ENCODE measurements around the gene ERN1.
A peak's percentile ranks its signal among the peaks of the same experiment; 100 is the strongest.

The ERN1 gene

DNA sequence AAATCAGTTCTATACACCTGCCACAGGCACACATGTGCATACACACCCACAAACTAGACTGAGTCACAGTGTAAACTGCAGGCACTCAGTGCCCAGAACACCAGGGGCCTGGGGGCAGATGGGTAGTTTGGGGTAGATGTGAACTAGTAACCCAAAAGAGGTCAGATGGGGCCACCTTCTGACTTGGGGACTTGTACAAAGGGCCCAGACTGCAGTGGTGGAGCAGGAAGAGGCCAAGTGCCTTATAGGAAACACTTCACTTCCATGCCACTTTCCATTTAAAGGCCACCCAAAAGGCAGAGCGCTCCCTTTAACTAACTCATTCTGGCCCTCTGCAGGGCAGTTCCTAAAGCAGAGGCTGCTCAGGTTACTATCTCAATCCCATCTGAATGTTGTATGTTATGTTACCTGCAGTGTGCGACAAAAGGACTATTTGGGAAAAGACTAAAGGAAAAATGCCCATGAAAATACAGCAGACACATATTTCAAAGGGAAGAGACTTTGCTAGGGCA, 27.8 kb upstream of the ERN1 start:
- no peak for DNase-seq (ENCODE audit: low read depth)

DNA sequence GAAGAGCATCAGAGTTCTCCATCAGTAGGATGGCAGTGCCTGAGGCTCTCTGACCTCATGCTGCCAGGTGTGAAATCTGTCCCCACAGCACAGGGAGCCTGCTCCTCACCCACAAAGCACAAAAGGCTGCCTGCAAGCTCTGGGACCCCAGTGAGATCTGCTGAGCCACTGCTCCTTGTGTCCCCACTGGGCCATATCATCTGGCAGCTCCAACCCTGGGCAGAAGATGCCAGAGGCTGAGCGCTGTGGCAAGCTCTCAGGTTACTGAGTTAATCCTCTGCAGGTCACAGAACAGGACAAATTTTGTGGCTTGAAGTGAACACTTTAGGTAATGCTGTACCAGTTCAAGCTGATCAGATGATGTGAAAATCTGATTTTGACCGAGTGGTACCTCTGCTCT, 26.7 kb upstream of the ERN1 start:
- no peak for DNase-seq (ENCODE audit: low read depth)

GRCh38 chr17:64155751-64156544, 26.0 kb upstream of the ERN1 start:
- DNase-seq (ENCODE audit: low read depth) = no peak

GRCh38 chr17:64155129-64155528, 25.2 kb upstream of the ERN1 start:
- DNase-seq (ENCODE audit: low read depth) = no peak

GRCh38 chr17:64154717-64155116, 24.8 kb upstream of the ERN1 start:
- DNase-seq (ENCODE audit: low read depth) = no peak

GRCh38 chr17:64154313-64154695, 24.4 kb upstream of the ERN1 start:
- DNase-seq (ENCODE audit: low read depth) = no peak

DNA sequence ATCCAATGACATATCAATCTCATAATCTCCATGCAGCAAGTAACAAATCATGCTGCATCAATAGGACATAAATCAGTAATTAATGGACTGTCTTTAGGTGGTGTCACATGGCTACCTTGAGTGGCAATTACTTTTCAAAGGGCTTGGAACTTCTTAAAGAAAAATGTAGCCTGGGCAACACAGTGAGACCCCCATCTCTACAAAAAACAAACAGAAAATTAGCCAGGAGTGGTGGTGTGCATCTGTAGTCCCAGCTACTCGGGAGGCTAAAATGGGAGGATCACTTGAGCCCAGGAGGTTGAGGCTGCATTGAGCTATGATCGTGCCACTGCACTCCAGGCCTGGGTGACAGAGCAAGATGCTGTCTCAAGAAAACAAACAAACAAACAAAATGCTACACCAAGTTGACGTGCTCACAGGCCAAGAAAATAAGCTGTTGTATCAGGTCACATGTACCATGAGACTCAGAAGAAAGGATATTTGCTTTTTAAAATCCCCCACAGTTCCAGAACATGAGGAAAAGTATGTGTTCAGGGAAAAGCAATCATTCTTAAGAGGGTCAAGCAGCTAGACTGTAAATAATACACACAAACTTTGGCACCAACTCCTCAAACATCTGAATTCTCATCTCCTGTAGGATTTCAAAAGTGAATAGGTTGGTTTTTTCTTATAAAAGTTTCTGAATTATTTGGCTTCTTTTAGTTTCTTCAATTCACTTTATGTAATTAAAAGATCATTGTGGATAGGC, 23.8 kb upstream of the ERN1 start:
- no peak for DNase-seq (ENCODE audit: low read depth)

DNA sequence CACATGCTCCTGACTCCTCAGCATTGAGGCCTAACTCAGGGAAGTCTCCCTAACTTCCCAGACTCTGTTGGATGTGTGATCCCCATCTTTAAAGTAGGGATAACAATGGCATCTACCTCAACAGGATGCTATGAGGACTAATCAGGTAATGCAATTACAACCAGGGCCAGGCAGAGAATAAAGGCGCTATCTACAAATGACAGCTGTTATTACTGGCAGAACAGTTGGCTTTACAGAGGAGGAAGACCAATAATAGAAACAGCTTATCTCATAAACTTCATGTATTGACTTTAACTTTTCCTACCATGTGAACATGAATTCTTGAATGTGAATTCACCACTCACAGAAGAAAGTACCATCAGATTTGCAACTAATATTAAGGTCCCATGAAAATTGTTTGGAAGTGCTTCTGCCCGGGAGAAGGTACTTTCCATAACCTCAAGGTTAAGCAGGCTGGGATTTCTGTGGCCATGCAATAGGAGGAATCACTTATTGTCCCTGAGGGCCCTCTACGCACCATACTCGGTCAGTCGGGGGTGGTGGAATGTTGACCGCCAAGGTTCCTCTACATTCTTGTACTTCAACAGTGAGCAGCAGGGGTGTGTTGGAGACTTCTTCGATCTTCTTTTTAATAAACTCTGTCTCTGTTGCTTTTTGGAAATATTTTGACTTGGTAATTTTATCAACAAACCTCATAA, 22.6 kb upstream of the ERN1 start:
- no peak for DNase-seq (ENCODE audit: low read depth)

GRCh38 chr17:64151016-64151368, 21.0 kb upstream of the ERN1 start:
- DNase-seq (ENCODE audit: low read depth) = no peak

DNA sequence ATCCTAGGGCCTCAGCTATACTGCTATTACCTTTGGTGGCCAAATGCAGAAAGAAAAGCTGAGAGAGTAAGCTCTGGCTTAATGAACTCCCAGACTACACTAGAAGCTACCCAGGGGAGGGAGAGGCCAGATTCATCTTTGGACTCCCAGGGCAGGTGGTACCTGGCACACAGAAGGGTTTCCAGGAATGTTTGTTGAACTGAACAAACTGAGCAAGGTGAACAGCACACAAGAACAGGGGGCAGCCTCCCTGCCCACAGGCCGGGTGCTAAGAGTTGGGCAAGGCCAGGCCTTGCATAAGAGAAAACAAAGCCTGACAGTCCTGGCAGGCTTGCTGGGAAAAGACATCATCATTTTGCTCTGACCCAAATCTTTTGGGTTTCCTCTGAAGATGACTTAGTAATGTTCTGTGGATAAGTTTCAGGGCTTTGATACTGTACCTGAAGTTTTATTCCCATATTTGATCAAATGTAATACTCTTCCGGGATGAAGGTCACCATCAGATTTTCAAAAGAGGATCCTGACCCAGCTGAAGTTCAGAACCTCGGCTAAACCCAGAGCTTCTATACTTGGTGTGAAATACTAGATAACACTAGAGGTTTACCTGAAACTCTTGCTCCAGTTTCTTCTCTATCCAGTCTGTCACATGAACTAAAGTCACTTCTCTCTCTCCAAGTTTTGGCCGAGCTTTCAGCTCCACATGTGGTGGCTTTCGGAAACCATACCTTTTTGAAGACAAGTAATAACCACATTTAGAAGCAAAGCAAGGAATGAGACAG, 20.5 kb upstream of the ERN1 start:
- no peak for DNase-seq (ENCODE audit: low read depth)

GRCh38 chr17:64149196-64149595, 19.3 kb upstream of the ERN1 start:
- DNase-seq (ENCODE audit: low read depth) = no peak

DNA sequence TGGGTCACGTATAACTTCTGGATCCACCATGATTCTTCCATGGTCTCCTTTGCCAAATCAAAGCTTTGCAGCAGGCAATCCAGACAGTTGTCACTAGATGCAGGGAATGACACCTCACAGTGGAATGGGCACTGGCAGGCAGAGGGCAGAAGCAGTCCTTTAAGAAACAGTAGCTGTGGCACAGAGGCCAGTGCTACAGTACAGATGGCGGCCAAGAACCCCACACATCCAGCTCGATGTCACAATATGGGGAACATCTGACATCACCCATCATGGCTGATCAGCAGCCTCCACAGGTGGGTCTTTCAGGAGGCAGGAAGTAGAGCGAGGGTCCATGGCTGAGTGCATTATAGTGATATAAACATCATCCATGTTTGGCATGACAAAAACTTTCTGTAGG, 18.8 kb upstream of the ERN1 start:
- DNase-seq (ENCODE audit: low read depth) = no peak

DNA sequence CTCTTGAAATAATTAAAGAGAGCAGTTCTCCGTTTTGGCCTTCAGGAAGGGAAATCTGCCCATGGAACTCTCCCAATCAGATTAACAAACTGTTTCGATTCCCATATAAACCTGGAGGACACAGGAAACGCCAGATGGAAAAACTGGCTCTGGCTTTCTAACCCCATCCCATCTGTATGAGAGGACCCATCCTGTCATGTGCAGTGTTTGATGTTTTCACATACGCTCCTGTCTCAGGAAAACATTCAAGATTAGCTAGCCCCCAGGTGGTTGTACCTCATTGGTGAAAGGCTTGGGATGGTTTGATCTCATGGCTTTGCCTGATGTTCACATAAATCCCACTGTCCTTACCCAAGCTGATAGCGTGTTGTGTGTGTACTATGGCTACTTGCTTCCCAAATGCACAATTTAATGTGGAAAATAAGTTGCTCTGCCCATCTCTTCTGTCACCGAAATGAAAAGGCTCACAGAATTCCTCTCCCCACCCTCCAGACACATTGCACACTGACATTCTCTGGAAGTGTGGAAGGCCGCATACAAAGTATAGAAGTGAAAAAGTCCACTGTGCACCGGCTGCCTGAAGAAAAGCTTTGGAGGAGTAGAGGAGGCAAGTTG, 18.2 kb upstream of the ERN1 start:
- DNase-seq (ENCODE audit: low read depth) = no peak

DNA sequence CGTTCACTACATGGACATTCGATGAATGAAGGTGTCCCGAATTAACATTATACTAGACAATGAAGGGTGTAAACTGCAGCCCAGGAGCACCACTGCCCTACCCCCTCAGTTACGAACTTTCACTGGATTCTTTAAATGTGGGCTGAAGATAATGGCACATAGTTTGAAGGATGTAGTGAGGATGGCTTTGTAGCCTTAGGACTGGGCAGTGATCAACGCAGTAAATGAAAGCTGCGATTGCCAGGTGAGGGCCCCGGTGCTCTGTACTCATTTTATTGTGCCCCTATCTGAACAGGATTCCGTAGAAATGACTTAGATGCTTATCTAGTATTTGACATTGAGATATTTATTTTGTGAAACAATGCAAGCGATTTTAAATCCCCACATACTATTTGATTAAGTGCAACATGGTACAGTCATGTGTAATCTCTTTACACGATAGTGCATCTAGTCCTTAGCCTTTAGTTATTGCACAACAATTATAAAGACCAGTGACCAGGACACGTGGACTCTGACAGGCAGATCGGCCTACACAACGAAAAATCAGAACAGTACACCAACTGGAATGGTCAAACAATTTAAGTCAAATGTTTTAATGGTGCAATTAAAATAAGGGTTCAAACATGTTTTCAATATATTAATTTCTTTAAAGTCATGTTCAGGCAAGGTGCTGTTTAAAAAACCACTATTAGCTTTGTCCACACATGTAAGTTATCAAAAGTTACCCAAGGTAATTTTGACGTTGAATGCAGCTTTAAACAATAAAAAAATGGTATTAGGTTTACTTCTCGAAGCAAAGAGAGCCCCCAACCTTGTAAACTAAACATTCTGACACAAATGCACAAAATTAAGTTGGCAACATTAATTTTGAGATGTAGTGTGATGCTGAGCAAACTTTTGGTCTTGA, 17.4 kb upstream of the ERN1 start:
- no peak for DNase-seq (ENCODE audit: low read depth)

GRCh38 chr17:64146418-64147109, 16.6 kb upstream of the ERN1 start:
- peak; percentile 25 for DNase-seq (ENCODE audit: low read depth)

GRCh38 chr17:64145751-64146417, 15.9 kb upstream of the ERN1 start:
- peak; percentile 86 for DNase-seq (ENCODE audit: low read depth)

DNA sequence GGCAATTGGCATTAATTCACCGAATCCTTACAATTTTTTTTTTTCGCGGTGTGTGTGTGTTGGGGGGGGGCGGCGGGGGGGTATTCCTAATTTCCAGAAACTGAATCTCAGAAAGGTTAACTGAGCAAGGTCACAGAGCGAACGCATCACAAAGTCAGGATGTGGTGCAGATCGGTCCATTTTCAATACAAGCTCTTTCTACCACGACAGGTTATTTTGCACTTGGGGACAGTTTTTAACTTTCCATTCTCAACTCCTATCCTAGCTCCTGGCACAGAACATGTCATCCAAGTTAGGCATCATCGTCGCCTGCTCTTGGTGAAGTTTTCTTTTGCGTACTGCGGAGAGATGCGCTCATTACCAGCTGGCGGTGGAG, 15.4 kb upstream of the ERN1 start:
- DNase-seq (ENCODE audit: low read depth) = no peak

- no peak for DNase-seq (ENCODE audit: low read depth)
These were observed 9.6 kb upstream of the ERN1 start for GRCh38 chr17:64139542-64139941.

DNA sequence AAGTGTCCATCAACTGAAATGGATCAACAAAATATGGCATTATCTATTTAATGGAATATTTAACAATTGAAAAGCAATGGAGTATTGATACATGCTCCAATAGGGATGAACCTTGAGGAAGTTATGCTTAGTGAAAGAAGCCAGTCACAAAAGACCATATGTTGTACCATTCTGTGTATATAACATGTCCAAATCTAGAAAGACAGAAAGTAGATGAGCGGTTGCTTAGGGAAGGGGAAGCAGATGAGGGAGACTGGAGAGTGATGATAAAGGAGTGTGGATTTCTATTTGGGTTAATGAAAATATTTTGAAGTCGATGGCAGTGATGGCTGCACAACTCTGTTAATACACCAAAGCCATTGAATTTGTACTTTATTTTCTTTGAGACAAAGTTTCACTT, 8.5 kb upstream of the ERN1 start:
- no peak for DNase-seq (ENCODE audit: low read depth)

DNA sequence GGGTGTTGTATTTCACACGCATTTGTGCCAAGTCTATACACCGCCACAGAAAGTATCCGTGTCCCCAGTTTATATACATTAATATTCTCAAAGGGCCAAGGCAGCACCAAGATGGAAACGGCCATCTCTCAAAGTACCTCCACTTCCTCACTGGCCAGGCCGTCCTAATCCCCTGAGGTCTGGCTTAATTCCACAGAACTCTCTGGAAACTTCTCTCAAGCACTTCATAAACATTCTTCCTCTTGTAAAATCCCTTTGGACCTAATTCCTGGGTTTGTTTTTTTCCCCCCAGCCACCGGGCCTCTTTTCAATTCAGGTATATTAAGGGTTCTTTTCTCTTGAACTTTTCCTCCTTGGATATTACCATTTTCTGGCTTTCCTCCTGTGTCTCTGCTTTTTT, 5.1 kb upstream of the ERN1 start:
- no peak for DNase-seq (ENCODE audit: low read depth)

Data from stimulated activated CD8-positive, alpha-beta memory T cell treated with anti-CD3 and anti-CD28 coated beads, Interleukin-4, amount 100 ng/mL, for 24 hours (primary cell).